ENCODE data around the gene MYBPC1. TPM values are rescaled to one million over a fixed set of nuclear protein-coding genes. Genes with fewer than 3 reads are reported as not detected.

The MYBPC1 gene
- total RNA-seq, 1 experiment from 2014 or later, result 0.70 TPM

GRCh38 chr12:101628676-101629075 is 33.9 kb downstream of the MYBPC1 start:
- H3K27me3 Mint-ChIP-seq (ENCODE audit: insufficient read depth, unreplicated experiment), result no peaks in the 10 kb centered on the region
- CTCF ChIA-PET, result interaction anchor here (0.7 kb wide), 1 partner anchor 72 kb away, joined by 3 read pairs; no protein-coding TSS in a partner anchor
- H3K36me3 Mint-ChIP-seq (ENCODE audit: insufficient read depth, unreplicated experiment), result peaks cover 6% of the 10 kb centered on the region
- DNase-seq (ENCODE audit: unreplicated experiment), result no peak
- TF ChIP-seq CTCF (IDR thresholded peaks at IDR 0.05; ENCODE audit: unreplicated experiment), result no peak
- POLR2A ChIA-PET, result no interaction called here
- no TSS peak for BruUV-seq (replicated peaks)
- no peaks in the 10 kb centered on the region for H3K9me3 Mint-ChIP-seq (ENCODE audit: unreplicated experiment)
- intact Hi-C loops (cut with micrococcal nuclease), result no loop called here
- H3K27ac Mint-ChIP-seq (ENCODE audit: low read depth, unreplicated experiment), result no peak overlapping the region
- H3K4me3 Mint-ChIP-seq (ENCODE audit: unreplicated experiment), result no peak overlapping the region
- no peaks in the 10 kb centered on the region for H3K4me1 Mint-ChIP-seq (ENCODE audit: insufficient read depth, unreplicated experiment)

GRCh38 chr12:101634724-101635123 is 40.0 kb downstream of the MYBPC1 start:
- no peaks in the 10 kb centered on the region for H3K36me3 Mint-ChIP-seq (ENCODE audit: insufficient read depth, unreplicated experiment)
- BruUV-seq (replicated peaks), result no TSS peak
- H3K4me3 Mint-ChIP-seq (ENCODE audit: unreplicated experiment), result no peak overlapping the region
- no peak for DNase-seq (ENCODE audit: unreplicated experiment)
- H3K27ac Mint-ChIP-seq (ENCODE audit: low read depth, unreplicated experiment), result no peak overlapping the region
- intact Hi-C loops (cut with micrococcal nuclease), result no loop called here
- no peak for TF ChIP-seq CTCF (IDR thresholded peaks at IDR 0.05; ENCODE audit: unreplicated experiment)
- ChIA-PET CTCF (no interaction called here), POLR2A (no interaction called here)
- H3K9me3 Mint-ChIP-seq (ENCODE audit: unreplicated experiment), result no peaks in the 10 kb centered on the region
- H3K4me1 Mint-ChIP-seq (ENCODE audit: insufficient read depth, unreplicated experiment), result no peaks in the 10 kb centered on the region
- no peaks in the 10 kb centered on the region for H3K27me3 Mint-ChIP-seq (ENCODE audit: insufficient read depth, unreplicated experiment)

- Mint-ChIP-seq H3K4me1 (ENCODE audit: insufficient read depth, unreplicated experiment) (no peaks in the 10 kb centered on the region), H3K9me3 (ENCODE audit: unreplicated experiment) (no peaks in the 10 kb centered on the region), H3K4me3 (ENCODE audit: unreplicated experiment) (no peak overlapping the region), H3K36me3 (ENCODE audit: insufficient read depth, unreplicated experiment) (no peaks in the 10 kb centered on the region), H3K27me3 (ENCODE audit: insufficient read depth, unreplicated experiment) (no peaks in the 10 kb centered on the region), H3K27ac (ENCODE audit: low read depth, unreplicated experiment) (no peak overlapping the region)
- no peak for TF ChIP-seq CTCF (IDR thresholded peaks at IDR 0.05; ENCODE audit: unreplicated experiment)
- CTCF ChIA-PET, result interaction anchor here (1.0 kb wide), 1 partner anchor 67 kb away, joined by 5 read pairs; no protein-coding TSS in a partner anchor
- DNase-seq (ENCODE audit: unreplicated experiment), result no peak
- POLR2A ChIA-PET, result no interaction called here
- intact Hi-C loops (cut with micrococcal nuclease), result no loop called here
- BruUV-seq (replicated peaks), result no TSS peak
Observed at GRCh38 chr12:101637936-101638335, 43.2 kb downstream of the MYBPC1 start.

- H3K36me3 Mint-ChIP-seq (ENCODE audit: insufficient read depth, unreplicated experiment), result no peaks in the 10 kb centered on the region
- ChIA-PET POLR2A (no interaction called here), CTCF (interaction anchor here (1.1 to 1.2 kb wide), 2 partner anchors 13 to 199 kb away, joined by 3 to 4 read pairs; no protein-coding TSS in a partner anchor)
- H3K27ac Mint-ChIP-seq (ENCODE audit: low read depth, unreplicated experiment), result no peak overlapping the region
- H3K9me3 Mint-ChIP-seq (ENCODE audit: unreplicated experiment), result no peaks in the 10 kb centered on the region
- H3K4me1 Mint-ChIP-seq (ENCODE audit: insufficient read depth, unreplicated experiment), result no peaks in the 10 kb centered on the region
- intact Hi-C loops (cut with micrococcal nuclease), result no loop called here
- no peak for DNase-seq (ENCODE audit: unreplicated experiment)
- H3K4me3 Mint-ChIP-seq (ENCODE audit: unreplicated experiment), result no peak overlapping the region
- no peaks in the 10 kb centered on the region for H3K27me3 Mint-ChIP-seq (ENCODE audit: insufficient read depth, unreplicated experiment)
- no TSS peak for BruUV-seq (replicated peaks)
- no peak for TF ChIP-seq CTCF (IDR thresholded peaks at IDR 0.05; ENCODE audit: unreplicated experiment)
Observed at GRCh38 chr12:101642115-101643067, 47.6 kb downstream of the MYBPC1 start.

Measured in MCF 10A (cell line).